IPS-18a (cell line): ENCODE data around the gene GPR18.

Experiments
- H3K27ac ChIP-seq: one replicate; pipeline ENCODE4 v1.5.1; 2013; ENCODE audit warnings: low read length
- H3K27me3 ChIP-seq: one replicate; pipeline ENCODE4 v1.6.1; 2013; ENCODE audit warnings: mild to moderate bottlenecking, low read length; ENCODE audit not compliant: control insufficient read depth, insufficient read depth
- H3K36me3 ChIP-seq: one replicate; pipeline ENCODE4 v1.6.1; 2013; ENCODE audit warnings: low read depth, low read length; ENCODE audit not compliant: control insufficient read depth
- H3K4me1 ChIP-seq: one replicate; pipeline ENCODE4 v1.6.1; 2013; ENCODE audit warnings: low read depth, low read length; ENCODE audit not compliant: control insufficient read depth
- H3K4me3 ChIP-seq: one replicate; pipeline ENCODE4 v1.5.1; 2013; ENCODE audit warnings: low read length
- H3K9ac ChIP-seq: one replicate; pipeline ENCODE4 v1.6.1; 2013; ENCODE audit warnings: mild to moderate bottlenecking, low read length, moderate library complexity
- H3K9me3 ChIP-seq: one replicate; pipeline ENCODE4 v1.6.1; 2013; ENCODE audit warnings: low read depth, low read length; ENCODE audit not compliant: control insufficient read depth

GPR18 gene

DNA sequence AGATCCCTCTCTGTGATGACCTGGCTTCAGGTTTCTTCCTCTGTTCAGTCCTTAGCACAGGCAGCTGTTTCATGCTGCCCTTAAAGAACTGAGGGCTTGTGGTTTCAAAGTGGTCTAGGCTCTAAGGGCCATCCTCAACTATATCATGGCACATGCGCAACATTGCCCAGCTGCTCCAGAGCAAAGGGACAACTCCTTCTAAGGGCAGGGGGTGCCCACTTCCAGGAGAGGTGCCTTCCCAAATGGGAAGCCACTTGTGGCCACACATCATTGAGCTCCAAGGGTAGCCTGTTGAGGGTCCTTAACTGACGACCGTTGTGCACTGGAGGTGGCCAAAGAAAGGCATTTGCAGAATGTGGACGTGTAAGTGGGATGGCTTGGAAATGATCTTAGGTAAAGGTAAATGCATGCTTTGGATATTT, 41.8 kb upstream of the GPR18 start:
- Histone ChIP-seq H3K4me3 (no peak overlapping the region), H3K9ac (no peak overlapping the region), H3K36me3 (peaks cover 4% of the 10 kb centered on the region), H3K4me1 (no peaks in the 10 kb centered on the region), H3K27me3 (no peaks in the 10 kb centered on the region), H3K9me3 (no peaks in the 10 kb centered on the region), H3K27ac (no peak overlapping the region)

DNA sequence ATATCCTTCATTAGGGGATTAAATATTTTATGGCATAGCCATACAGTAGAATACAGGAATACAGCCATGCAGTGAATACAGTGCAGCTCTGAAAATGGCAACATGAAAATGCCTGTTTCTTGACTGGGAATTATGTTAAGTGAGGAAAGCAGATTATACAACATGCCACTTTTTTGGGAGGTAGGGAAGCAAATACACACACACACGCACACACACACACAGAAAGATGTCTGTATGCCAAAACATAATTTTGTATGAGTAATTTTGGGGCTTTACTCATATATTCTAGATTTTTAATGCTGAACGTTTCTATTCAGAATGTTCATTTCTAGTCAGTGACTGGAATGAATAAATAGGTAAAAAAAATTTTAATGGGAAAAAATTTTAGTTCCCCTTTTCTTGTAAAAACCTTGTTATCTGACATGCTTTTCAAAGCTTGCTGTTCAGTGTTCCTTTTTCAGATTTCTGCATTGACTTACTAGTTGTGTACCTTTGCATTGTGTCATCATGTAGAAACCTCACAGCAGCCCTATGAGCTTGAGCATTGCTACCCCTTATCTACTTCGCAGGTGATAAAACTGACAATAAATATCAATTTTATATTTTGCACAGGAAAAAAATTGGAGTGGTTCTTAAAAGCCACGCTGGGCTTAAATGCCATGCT, 41.2 kb upstream of the GPR18 start:
- Histone ChIP-seq H3K36me3 (peaks cover 4% of the 10 kb centered on the region), H3K4me3 (no peak overlapping the region), H3K27ac (no peak overlapping the region), H3K9ac (no peak overlapping the region), H3K9me3 (no peaks in the 10 kb centered on the region), H3K4me1 (no peaks in the 10 kb centered on the region), H3K27me3 (no peaks in the 10 kb centered on the region)

DNA sequence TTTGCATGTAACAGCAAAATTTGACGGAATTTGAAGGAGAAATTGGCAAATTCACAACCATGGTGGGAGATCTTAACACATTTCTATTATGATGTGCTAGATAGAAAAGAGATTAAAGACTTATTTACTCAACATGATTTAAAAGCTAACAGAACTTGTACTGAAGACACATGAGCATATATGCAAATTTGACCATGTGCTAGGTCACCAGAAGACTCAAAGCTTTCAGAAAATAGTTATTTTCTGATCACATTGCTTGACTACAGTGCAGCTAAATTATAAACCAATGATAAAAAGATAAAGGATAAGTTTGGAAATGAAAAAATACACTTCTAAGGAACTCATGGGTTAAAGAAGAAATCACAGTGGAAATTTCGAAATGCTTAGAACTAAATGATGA, 39.9 kb upstream of the GPR18 start:
- H3K4me1 ChIP-seq, result no peaks in the 10 kb centered on the region
- H3K4me3 ChIP-seq, result no peak overlapping the region
- no peaks in the 10 kb centered on the region for H3K27me3 ChIP-seq
- peaks cover 4% of the 10 kb centered on the region for H3K36me3 ChIP-seq
- no peaks in the 10 kb centered on the region for H3K9me3 ChIP-seq
- no peak overlapping the region for H3K27ac ChIP-seq
- no peak overlapping the region for H3K9ac ChIP-seq

DNA sequence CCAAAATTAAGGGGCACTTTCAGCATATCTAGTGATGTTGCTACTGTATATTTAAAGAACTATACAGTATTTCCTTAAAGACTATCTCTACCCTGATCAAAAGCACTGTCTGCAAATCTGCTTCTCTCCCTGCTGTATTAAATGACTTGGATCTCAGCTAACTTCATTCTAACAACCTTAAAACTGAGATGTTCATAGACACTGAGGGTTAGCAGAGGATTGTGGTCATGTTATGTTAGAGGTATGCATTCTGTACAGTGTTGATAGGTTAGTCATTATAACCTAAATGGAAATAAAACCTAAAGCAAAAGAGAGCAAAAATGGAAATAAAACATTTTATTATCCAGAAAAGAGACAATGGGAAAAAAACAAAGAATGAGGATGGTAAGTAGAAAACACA, 39.2 kb upstream of the GPR18 start:
- Histone ChIP-seq H3K4me3 (no peak overlapping the region), H3K36me3 (peaks cover 4% of the 10 kb centered on the region), H3K9ac (no peak overlapping the region), H3K27ac (no peak overlapping the region), H3K27me3 (no peaks in the 10 kb centered on the region), H3K4me1 (no peaks in the 10 kb centered on the region), H3K9me3 (no peaks in the 10 kb centered on the region)

DNA sequence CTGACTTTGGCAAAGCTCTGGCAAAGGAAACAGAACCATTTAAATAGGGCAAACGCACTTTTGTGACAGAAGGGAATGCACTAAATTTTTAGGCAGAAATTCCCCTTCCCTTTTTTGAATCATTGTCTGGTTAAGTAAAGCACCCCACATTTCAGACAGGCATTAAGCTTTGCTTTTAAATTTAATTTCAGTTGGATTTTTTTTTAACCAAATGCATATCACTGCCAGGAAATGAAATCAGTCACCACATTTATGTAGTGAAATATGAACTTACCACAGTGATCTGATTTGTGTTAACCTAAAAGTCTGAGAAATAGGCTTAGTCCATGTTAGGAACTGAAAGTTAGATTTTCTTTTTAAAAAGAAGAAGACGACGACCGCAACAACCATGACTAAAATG, 38.2 kb upstream of the GPR18 start:
- Histone ChIP-seq H3K4me3 (no peak overlapping the region), H3K9ac (no peak overlapping the region), H3K27me3 (no peaks in the 10 kb centered on the region), H3K27ac (no peak overlapping the region), H3K9me3 (no peaks in the 10 kb centered on the region), H3K4me1 (no peaks in the 10 kb centered on the region), H3K36me3 (peaks cover 4% of the 10 kb centered on the region)

DNA sequence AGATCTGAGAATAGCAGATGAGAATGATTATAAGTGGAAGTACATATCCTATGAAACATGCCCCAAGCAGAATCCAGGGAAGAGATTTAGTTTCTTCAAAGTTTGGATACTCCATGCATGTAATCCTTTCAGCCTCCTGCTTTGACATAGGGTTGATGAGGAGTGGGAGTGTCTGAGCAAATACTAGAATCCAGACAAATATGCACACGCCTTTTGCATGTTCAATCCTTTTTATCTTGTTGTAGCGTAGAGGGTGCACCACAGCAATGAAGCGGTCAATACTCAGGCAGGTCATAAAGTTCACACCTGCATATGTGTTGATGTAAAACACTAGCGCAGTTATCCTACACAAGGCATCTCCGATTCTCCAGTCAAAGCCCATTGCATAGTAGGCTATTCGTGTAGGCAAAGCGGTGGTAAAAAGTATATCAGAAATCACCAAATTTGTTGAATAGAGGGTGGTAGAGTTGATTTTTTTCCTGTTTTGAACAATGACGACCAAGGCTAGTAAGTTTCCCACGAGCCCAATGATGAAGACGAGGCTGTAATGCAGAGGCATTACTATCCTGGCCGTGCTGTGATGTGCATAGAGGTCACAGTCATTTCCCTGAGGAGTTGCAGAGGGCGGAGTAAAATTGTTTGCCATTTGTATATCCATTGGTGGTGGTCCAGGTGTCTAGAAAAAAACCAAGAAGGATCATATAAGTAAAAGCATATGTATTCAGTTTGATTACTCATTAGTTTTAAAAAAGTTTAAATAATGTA, 37.5 kb upstream of the GPR18 start:
- H3K27me3 ChIP-seq, result no peaks in the 10 kb centered on the region
- no peak overlapping the region for H3K4me3 ChIP-seq
- no peaks in the 10 kb centered on the region for H3K9me3 ChIP-seq
- no peak overlapping the region for H3K27ac ChIP-seq
- H3K36me3 ChIP-seq, result peaks cover 4% of the 10 kb centered on the region
- H3K9ac ChIP-seq, result no peak overlapping the region
- H3K4me1 ChIP-seq, result no peaks in the 10 kb centered on the region

DNA sequence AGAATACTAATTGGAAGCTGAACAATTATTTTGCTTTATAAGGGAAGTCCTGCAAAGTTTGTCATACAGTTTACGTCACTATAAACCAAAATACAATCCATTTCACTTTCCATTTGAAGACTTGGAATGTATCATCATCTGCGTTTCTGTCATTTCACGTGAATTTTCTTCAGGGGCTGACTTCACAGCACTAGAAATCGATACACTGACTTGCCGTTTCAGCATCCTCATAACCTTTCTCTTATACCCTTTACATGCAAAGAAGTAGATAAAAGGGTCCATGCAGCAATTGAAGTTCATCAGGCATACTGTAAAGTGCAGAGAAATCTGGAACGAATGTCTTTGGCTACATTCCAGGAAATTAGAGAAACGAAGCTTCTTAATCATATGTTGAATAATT, 36.8 kb upstream of the GPR18 start:
- Histone ChIP-seq H3K27me3 (no peaks in the 10 kb centered on the region), H3K4me3 (no peak overlapping the region), H3K27ac (no peak overlapping the region), H3K9me3 (no peaks in the 10 kb centered on the region), H3K9ac (no peak overlapping the region), H3K36me3 (peaks cover 4% of the 10 kb centered on the region), H3K4me1 (no peaks in the 10 kb centered on the region)

DNA sequence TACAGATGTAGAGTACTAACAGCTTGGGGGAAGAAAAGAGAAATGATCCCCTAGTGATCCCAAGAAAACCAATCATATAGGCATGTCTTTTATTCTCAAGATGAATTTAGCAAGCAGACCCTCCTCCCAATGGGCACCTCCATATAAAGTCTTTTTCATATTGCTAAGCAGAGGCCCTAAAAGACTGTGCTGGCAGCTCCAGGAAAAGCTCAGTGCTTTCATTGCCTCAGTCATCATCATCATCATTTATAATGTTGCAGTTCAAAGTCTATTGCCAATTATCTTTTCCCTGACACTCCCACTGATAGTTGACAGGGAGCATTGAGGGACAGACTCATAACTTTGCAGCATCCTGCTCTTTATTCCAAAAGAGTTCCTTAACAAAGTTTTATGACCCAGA, 36.0 kb upstream of the GPR18 start:
- Histone ChIP-seq H3K27ac (no peak overlapping the region), H3K9me3 (no peaks in the 10 kb centered on the region), H3K36me3 (peaks cover 4% of the 10 kb centered on the region), H3K4me1 (no peaks in the 10 kb centered on the region), H3K4me3 (no peak overlapping the region), H3K27me3 (no peaks in the 10 kb centered on the region), H3K9ac (no peak overlapping the region)

DNA sequence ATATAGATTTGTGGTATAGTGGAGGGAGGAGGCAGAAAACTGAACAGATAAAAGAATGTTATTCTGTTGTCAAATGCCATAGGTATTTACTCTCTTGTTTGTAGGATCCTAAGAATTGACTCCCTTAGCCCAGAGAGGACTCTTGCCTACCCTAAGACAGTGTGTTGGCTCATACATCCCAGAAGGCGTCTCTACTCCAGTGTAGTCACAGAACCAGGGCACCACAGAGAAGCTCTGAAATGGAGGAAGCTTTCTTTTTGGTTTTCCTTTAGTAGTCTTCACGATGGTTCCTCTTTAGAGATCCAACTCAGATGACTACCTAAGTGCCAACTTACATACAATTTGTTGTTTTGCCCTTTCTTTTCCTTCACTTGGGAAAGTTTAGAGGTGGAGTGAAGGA, 35.0 kb upstream of the GPR18 start:
- Histone ChIP-seq H3K9me3 (no peaks in the 10 kb centered on the region), H3K36me3 (peaks cover 4% of the 10 kb centered on the region), H3K27ac (no peak overlapping the region), H3K9ac (no peak overlapping the region), H3K4me3 (no peak overlapping the region), H3K27me3 (no peaks in the 10 kb centered on the region), H3K4me1 (no peaks in the 10 kb centered on the region)

DNA sequence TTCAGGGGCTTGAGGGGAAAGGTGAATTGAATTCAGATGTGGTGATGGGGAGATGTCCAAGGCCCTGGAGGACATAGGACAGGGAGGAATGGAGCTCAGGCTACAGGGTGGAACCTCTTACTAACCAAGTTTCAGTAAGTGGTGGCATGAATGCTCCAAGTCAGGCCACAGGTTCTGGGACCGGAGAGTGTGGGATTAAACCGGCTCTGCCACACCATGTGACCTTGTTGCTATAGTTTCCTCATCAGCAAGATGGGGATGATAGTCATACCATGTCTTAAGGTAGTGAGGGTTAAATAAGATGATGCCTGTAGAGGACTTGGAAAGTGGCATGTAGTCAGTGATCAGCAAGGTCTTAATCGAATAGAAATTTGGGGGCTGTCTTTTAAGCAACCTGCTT, 32.7 kb upstream of the GPR18 start:
- H3K9ac ChIP-seq, result no peak overlapping the region
- H3K27ac ChIP-seq, result no peak overlapping the region
- H3K4me1 ChIP-seq, result no peaks in the 10 kb centered on the region
- no peaks in the 10 kb centered on the region for H3K9me3 ChIP-seq
- H3K27me3 ChIP-seq, result no peaks in the 10 kb centered on the region
- peaks cover 4% of the 10 kb centered on the region for H3K36me3 ChIP-seq
- no peak overlapping the region for H3K4me3 ChIP-seq

DNA sequence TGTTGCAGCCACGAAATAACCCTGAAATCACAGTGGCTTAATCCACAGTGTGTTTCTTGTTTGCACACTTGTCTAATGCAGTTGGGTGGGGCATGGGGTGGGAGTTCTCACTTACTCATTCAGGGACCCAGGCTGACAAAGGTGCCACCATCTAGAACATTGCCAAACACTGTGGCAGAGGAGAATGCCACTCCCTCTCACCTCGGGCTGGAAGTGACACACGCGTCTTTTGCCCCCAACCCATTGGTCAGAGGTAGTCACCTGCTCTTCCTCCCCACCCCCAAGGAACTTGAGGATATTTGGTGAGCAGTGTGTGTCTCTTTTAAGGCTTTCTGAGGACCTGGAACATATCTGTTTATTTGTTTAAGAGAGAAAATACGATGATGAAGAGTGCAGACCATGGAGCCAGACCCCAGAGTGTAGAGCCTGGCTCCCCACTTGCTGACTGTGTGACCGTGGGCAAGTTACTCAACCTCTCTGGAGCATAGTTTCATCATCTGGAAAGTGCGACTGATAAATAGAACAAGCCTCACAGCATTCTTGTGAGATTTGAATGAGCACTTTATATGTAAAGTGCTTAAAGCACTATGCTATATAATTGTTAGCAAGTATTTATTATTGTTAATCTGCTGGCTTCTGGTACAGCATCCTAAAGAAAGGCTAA, 31.6 kb upstream of the GPR18 start:
- H3K4me3 ChIP-seq, result no peak overlapping the region
- no peaks in the 10 kb centered on the region for H3K27me3 ChIP-seq
- H3K9ac ChIP-seq, result no peak overlapping the region
- H3K36me3 ChIP-seq, result no peaks in the 10 kb centered on the region
- H3K27ac ChIP-seq, result no peak overlapping the region
- no peaks in the 10 kb centered on the region for H3K4me1 ChIP-seq
- no peaks in the 10 kb centered on the region for H3K9me3 ChIP-seq
